GM18519 (cell line): ENCODE results near the gene NHSL1.

Experiments
- ATAC-seq: cut with Tn5 transposase; IDR thresholded peaks from one replicate; pipeline ENCODE4 v1.9.1; 2021; ENCODE audit warnings: mild to moderate bottlenecking, moderate library complexity; ENCODE audit not compliant: unreplicated experiment, low FRiP score

Gene NHSL1

GRCh38 chr6:138410048-138410735 lies 89.1 kb downstream of the NHSL1 start:
- no peak for ATAC-seq

- ATAC-seq, result no peak
These were observed 92.9 kb downstream of the NHSL1 start for GRCh38 chr6:138406443-138406842.

GRCh38 chr6:138405816-138406413 lies 93.4 kb downstream of the NHSL1 start:
- ATAC-seq, result no peak

GRCh38 chr6:138404666-138405337 lies 94.5 kb downstream of the NHSL1 start:
- ATAC-seq, result no peak

GRCh38 chr6:138403801-138404665 lies 95.3 kb downstream of the NHSL1 start, which contains the start of gene HEBP2:
TSS of gene HEBP2 (plus strand) at chr6:138404223. CDS start at chr6:138404496, 273 bp downstream.
- peak; percentile 56 for ATAC-seq

- ATAC-seq, result no peak
These were observed 95.9 kb downstream of the NHSL1 start for GRCh38 chr6:138403324-138403800.

GRCh38 chr6:138402838-138403187 lies 96.5 kb downstream of the NHSL1 start:
- no peak for ATAC-seq

- no peak for ATAC-seq
These were observed 97.1 kb downstream of the NHSL1 start for GRCh38 chr6:138401960-138402837.

- ATAC-seq, result no peak
These were observed 99.0 kb downstream of the NHSL1 start for GRCh38 chr6:138400326-138400725.

GRCh38 chr6:138397128-138398122 lies 101.9 kb downstream of the NHSL1 start:
- ATAC-seq, result no peak

GRCh38 chr6:138396709-138397108 lies 102.6 kb downstream of the NHSL1 start:
- no peak for ATAC-seq

GRCh38 chr6:138393871-138394783 lies 105.2 kb downstream of the NHSL1 start:
- peak; percentile 57 for ATAC-seq

GRCh38 chr6:138389551-138389950 lies 109.7 kb downstream of the NHSL1 start:
- no peak for ATAC-seq

- no peak for ATAC-seq
These were observed 111.5 kb downstream of the NHSL1 start for GRCh38 chr6:138387577-138388368.

- ATAC-seq, result no peak
These were observed 112.4 kb downstream of the NHSL1 start for GRCh38 chr6:138386897-138387296.

- no peak for ATAC-seq
These were observed 115.5 kb downstream of the NHSL1 start for GRCh38 chr6:138383776-138384175.
